Right forelimb (tissue), 1 donor: ENCODE results near the gene TFG.
"Not testable (repeated sequence)": the region's sequence is repeated elsewhere in the genome, so short reads cannot be mapped to it uniquely, and the experiment has no call there.

Experiments used
- DNase-seq: peaks from one replicate; pipeline ENCODE4 v3.0.0-alpha.2; 2018

Gene TFG

DNA sequence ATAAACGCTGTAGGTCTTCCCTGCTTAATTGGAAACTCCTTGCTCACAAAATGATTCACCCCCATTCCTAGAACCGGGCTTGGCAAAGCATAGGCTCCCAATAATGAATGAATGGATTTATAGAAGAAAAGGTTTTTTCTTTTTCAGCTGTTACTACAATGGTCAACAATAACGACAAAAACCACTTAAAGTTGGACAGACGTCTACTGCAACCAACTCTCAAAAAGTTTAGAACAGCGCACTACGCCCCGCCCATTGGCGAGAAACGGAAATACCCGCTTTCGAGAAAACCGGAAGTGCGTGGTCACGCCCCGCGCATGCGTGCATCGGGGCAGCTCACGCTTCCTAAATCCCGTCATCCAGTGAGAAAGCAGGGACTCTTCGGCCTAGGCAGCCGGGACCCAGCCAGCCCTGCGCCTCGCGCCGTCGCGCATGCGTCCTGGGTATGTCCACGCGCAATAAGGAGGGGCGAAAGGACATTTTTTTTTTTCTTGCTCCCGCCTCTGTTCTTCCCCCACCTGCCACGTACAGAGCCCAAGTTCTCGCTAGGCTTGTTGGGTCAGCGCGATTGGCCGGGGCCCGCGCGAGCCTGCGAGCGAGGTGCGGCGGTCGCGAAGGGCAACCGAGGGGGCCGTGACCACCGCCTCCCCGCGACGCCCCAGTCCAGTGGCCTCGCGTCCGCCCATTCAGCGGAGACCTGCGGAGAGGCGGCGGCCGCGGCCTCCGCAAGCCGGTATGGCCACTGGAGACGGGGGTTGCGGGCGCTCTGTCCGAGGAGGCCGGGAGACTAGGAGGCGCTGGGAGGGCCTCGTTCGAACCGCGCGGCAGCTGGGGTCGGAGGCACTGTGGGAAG lies at the start of gene TFG:
TSS of gene TFG (plus strand) at position 506 of the 853 bp plus-strand sequence. CDS start 4,192 bp downstream, outside the sequence.
- peak; percentile 99 for DNase-seq

DNA sequence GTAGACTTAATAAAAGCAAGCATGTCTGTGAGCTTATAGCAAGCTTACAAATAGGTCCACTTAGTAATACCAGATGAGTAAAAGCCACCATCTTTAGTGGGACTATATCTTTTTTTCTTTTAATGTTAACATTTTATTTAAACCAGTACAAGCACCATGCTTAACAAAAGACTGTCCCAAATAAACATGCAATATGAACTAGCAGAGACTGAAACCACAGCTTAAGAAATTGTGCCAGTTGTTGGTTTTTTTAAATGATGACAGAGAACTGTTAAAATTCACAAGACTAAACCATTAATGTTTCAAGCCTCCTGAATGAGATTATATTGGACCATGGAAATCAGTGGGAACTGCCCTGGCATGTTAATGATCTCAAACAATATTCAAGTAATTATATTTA lies 48.0 kb upstream of the TFG start:
- DNase-seq: not testable (repeated sequence)

DNA sequence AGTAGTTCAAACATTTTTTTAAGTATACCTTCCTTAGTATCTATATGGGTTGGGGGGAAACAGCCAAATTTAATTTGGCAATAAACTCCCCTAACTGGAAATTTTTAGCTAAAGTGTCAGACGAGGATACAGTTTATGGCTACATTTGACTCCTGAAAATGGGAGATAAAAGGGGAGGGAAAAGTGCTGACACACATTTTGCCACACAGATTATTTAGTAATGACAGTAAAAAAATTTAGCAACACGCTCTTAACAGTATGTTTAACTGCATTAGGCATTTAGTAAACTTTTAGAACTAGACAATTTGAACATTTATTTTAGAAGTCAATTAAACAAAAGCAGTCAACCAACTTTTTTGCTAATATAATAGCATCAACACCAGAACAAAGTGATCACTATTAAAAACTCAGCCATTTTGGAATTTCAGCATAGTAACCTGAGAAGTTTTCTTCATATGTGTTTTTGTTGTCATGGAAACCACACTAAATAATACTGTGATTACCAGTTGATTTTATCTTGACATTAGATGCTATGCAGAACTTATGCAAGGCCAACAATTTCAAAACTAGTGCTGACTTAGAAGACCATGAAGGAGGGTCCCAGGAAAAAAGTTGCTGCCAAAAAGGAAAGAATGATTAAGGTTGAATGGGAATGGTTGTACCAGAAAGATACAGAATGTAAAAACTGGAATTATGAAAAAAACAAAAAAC lies 47.0 kb upstream of the TFG start:
- DNase-seq: no peak

DNA sequence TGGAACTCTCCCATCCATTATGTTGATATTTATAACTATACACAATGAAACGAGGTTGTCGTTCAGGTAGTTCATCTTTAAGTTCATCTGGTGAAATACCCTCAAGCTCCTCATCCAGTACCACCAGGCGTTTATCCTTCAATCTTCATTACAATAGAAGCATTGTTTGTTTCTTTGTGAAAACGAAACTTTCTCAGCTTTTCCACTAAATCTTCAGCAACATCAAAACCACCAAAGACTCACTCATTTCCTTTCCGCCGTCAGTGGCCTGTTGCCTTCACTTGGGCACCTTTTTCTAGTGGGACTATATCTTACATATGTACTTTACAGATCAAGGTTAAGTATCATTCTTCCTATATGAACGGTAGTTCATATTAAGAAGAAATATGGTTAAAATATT lies 44.1 kb upstream of the TFG start:
- no peak for DNase-seq

DNA sequence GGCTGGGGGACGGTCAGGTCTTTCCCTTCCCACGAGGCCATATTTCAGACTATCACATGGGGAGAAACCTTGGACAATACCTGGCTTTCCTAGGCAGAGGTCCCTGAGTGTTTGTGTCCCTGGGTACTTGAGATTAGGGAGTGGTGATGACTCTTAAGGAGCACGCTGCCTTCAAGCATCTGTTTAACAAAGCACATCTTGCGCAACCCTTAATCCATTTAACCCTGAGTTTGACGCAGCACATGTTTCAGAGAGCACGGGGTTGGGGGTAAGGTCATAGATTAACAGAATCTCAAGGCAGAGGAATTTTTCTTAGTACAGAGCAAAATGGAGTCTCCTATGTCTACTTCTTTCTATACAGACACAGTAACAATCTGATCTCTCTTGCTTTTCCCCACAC lies 42.6 kb upstream of the TFG start:
- DNase-seq: not testable (repeated sequence)

DNA sequence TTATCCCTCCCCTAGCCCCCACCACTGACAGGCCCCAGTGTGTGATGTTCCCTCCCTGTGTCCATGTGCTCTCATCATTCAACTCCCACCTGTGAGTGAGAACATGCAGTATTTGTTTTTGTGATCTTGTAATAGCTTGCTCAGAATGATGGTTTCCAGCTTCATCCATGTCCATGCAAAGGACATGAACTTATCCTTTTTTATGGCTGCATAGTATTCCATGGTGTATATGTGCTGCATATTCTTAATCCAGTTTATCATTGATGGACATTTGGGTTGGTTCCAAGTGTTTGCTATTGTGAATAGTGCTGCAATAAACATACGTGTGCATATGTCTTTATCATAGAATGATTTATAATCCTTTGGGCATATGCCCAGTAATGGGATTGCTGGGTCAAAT lies 42.0 kb upstream of the TFG start:
- not testable (repeated sequence) for DNase-seq

DNA sequence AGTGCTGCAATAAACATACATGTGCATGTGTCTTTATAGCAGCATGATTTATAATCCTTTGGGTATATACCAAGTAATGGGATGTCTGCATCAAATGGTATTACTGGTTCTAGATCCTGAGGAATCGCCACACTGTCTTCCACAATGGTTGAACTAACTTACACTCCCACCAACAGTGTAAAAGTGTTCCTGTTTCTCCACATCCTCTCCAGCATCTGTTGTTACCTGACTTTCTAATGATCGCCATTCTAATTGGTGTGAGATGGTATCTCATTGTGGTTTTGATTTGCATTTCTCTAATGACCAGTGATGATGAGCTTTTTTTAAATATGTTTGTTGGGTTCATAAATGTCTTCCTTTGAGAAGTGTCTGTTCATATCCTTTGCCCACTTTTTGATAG lies 38.3 kb upstream of the TFG start:
- not testable (repeated sequence) for DNase-seq

DNA sequence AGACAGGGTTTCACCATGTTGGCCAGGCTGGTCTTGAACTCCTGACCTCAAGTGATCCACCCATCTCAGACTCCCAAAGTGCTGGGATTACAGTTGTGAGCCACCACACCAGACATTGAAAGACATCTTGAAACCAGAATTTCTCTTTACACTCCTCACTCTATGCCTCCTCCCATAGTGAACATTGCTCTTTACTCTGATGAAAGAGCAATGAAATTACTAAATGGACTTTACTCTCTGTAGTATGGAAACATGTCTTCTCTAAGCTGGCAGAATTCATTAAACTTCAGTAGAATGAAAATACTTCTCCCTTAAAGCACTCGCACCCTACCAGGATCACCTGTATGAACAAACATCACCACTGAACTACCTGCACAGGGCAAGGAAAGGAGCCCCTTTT lies 27.8 kb upstream of the TFG start:
- DNase-seq: no peak

DNA sequence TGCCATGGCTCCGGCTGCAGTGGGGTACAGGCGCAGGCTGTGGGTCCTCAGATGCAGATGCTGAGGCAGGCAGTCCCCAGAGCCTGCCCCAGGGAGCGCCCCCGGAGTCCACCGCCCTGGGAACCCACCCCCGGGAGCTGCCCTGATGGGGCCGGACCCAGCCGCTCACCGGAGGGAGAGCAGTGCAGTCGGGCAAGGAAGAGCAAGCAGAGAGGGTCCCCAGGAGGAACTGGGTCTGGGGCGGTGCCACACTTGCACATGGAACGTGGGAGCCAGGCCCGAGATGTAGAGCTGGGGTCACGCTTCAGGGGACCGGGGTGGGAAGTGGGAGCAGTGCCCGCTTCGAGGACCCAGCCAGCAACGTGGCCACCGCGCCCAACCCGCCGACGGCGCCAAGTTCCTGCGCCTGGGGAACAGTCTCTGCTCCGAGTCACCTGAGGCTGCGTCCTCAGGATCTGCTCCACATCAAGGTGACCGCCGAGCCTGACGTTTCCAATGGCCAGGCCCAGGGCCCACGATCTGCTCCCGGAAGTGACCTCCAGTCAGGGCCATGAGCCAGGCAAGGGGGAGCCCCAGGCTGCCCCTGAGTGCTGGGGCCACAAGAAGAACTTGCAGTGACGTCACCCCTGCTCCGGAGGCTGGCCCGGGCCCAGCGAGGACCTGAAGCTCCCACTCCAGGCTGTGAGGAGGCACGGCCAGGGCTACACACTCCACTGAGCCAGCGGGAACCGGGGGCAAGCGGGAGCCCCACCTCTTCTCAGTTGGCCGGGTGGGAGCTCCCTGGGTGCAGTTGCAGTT lies 27.0 kb upstream of the TFG start:
- DNase-seq: no peak

DNA sequence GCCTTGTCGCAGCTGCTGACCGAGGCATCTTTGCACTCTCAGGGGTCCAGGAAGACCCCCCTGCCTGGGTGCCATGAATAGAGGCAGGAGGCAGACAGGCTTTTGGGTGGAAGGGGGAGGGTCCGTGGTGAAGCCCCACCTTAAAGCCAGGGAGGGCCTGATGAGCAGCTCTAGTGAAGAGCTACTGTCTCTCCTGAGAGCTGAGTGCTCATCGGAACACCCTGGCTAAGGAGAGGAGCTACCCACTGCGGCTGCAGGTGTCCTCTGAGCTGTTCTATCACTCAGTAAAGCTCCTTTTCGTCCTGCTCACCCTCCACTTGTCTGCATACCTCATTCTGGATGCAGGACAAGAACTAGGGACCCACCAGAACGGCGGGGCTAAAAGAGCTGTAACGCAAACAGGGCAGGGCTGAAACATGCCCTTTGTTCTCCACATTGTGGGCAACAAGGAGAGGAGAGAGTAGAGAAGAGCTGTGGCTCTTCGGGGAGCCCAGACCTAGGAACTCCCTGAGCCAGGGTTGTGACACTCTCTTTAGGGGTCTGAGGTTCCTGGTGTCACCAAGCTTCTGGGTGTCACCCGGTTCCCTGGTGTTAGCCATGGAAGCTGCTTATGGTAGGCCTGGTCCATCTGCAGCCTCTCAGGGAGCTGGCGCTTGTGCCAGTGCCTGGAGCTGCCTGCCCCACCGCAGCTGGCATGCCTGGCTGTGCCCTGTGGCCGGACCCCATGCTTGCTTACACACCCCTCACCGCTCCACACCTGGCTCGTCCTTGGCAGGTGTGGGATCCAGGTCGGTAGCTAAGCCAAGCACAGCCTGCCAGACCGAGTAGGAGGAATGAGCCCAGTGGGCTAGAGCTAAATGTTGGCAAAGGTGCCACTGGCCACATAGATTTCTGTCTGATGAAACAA lies 26.2 kb upstream of the TFG start:
- DNase-seq: no peak

DNA sequence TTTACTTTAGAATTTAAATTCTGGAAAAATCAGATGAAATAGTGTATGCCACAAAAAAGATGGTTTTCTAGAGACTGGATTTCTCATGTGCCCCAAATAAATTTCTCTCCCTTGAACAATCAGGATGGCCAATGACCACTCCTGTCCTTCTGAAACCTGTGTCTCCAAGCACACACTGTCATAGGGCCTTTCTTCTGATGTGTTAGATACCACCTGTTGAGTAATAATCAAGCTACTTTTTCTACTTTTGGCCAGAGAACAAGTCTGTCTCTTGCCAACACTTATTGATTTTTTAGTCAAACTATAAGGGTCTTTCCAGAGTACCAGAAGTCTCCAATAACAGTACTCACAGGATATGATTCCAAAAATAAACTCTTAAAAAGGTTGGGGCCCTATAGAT lies 16.1 kb upstream of the TFG start:
- DNase-seq: no peak

DNA sequence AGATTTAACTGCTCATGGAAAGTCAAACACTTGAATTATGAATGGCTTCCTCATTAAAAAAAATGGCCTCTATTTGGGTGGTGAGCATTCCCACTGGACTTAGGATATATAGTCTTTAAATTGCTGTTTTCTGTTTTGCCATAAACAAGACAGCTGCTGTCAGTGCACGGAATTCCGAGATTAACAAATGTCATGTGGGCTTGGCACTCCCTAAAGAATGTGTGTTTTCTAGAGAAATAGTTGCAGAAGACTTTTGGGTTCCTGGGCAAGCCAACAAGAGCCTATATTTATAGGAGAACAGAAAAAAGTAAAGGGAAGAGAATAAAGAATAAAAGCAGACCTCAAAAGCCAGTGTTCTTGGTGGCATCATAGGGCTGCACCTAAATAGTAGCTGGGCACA lies 13.6 kb upstream of the TFG start:
- DNase-seq: no peak

DNA sequence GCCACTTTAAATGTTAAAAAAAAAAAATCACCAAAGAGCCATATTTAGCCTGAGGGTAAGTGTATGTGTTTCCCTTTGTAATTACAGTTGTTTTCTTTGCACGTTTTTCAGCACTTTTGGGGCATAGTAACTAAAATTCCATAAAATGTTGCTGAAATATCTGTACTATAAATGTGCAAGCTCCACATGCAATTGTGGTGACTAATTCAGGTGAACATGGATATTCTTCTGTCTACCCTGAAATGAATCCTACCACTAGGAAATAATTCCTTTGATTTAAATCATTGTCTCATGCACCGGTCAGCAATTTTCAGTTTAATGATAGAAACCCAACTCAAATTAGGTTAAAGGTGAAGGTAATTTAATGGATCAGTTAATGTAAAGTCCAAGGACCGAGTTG lies 13.1 kb upstream of the TFG start:
- no peak for DNase-seq

DNA sequence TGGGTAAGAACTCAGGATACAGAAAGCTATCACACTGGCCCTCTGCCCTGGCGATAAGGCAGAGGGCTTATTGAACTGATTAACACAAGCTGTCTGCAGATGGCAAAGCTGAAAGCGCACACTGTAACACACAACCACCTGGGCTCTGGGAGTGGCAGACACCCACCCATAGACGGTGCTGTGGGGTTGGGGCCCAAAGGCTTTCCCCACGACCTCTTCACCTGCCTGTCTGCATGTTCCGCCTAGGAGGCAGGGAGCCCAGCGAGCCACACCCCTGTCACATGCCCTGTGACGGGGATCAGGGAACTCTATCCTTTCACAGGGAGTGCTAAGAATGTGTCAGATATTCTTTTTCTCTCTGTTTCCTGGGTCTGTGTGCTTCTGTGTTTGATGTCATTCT lies 12.1 kb upstream of the TFG start:
- no peak for DNase-seq

DNA sequence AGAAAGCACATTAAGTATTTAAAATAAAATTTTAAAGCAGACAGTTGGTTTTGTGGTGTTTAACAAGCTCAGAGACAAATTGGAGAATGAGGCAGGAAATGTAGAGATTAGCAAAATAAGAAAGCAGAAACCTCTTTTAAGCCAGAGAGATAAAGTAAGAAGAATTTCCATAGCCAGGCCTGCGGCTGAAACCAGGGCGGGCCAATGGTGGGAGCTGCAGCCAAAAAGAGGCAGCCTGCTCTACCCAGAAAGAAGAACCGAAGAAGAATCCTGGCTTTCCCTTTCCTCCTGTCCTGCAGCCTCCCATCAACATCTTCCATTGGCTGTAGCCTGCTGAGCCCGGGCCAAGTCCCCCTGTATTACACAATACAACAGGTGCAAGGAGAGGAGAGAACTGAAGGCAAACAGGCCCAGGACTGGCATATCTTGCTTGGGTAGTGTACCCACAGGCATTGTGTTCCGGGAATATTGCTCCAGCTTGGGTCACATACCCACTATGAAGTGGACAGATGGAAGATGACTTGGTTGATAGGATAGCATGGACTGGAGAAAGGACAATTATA lies 11.5 kb upstream of the TFG start:
- DNase-seq: no peak

DNA sequence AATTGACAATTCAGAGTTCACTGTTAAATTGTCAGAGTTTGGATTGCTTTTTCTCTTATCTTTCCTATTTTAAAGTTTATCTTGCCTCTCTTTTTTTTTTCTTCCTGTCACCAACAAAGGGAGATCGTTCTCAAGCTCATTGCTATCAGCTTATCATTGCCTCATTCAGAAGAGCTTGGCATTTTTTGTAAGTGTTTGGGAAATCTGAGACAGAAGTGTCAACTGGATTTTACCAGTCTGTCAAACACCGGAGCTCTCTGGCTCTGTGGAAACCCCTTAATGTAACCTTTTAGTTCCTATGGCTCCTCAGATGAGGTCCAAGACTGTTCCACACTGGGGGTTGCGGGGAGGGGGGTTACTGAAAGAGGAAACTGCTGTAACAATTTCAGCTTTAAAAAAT lies 10.6 kb upstream of the TFG start:
- DNase-seq: no peak

DNA sequence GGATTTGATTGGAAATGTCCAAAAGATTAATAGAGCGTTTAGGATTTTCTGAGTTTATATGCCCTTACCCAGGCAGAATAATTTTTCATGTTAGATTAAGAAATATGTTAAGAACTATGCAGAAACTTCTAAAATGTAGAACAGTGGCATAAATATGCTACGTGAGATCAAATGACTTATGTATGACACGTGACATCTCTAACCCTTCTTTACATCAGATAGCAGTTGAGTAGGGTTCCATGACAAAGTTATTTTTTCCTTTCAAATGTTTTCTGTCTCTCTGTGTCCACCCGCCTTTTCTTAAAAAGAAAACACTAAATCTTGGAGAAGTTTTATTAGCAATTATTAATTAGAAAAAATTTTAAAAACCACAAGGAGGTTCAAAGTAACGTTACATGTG lies 8.6 kb upstream of the TFG start:
- DNase-seq: no peak

DNA sequence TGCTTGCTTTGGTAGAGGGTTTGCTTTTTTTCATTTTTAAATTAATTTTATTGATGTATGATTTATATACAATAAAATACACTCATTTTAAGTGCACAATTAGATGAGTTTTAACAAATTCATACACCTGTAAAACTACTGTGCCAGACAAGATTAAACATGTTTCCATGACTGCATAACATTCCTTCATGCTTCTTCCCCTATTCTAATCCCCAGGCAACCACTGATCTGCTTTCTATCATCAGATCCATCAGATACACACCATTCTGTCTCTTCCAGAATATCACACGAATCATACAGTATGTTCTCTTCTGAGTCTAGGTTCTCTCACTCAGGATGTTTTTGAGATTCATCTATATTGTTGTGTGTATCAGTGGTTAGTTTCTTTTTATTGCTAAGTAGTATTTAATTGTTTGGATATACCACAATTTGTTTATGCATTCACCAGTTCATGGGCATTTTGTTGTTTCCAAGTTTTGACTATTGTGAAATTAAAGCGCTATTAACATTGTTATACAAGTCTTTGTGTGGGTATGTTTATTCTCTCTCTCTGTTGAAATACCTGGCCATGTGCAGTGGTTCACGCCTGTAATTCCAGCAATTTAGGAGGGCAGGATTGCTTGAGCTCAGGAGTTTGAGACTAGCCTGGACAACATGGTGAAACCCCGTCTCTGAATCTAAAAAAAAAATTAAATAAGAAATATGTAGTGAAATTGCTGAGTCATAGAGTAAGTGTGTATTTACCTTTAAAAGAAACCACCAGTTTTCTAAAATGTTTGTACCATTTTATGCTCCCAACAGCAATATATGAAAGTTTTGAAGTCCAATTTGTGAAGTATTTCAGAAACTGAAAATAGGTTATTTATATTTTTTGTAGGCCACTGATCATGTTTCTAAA lies 7.0 kb upstream of the TFG start:
- DNase-seq: no peak

DNA sequence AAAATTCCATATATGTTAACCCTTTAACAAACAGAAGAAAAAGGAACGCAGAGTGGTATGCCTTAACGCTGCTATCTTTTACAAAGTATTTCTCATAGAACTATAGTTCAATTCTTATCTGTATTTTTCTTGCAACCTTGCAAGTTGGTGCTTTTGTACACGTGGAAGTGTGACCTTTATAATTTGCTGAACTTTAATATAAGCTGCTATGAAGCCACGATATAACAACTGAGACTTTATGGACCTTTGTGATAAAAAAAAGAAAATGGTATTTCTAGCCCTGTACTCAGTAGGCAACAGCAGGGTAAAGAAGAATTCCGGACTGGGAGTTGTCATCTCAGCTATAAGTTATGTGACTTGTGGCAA lies 6.3 kb upstream of the TFG start:
- no peak for DNase-seq

DNA sequence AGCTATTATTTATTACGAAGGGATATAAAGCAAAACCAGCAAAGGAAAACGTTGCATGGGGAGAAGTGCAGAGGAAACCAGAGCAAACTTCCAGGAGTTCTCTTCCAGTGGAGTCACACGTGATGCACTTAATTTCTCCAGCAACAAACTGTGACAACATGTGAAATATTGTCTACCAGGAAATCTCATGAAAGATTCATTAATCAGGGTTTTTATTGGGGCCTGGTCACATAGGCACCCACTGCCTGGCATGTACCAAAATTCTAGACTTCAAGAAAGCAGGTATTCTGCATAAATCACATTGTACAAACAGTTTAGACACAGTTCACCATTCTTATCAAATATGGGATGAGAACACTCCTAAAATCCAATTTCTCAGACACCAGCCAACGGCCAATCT lies 5.4 kb upstream of the TFG start:
- no peak for DNase-seq

DNA sequence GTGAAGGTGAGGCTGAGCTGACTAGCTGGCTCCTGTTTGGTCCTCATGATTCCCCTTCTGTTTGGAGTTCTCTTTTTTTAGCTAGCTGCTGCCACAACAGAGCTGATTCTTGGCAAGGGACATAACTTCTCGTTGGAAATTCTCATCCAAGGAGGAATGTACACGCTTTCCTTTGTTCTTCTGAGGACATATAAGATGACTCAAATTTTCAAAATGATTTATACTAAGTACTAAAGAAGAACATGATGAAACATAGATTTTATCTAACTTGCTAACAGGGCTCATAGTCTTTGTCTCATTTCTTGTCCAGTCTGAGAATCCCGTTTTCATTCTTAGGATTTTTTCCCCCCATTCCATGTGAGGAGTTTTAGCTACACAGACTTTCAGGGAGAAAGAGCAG lies 2.9 kb upstream of the TFG start:
- DNase-seq: no peak
